K562 (cell line): Measurements from ENCODE around the gene CD52. TPM values are rescaled to one million over a fixed set of nuclear protein-coding genes. Genes with fewer than 3 reads are reported as not detected.

Experiments used
- ATAC-seq: fragments of 200-7000 bp; cut with Tn5 transposase; 3 replicates; pipeline ENCODE4 v1.9.1; 2020; ENCODE audit warnings: moderate library complexity
- BruUV-seq: library from RNA; stranded (reverse); fragments of 400-500 nt; replicated peaks from 2 replicates; lab custom pipeline; 2021; lab: Mats Ljungman, UMichigan
- CTCF ChIA-PET: fragments of 300-600 bp; formaldehyde crosslinking; extraction: SDS; loops from one replicate; lab custom pipeline; 2021; ENCODE audit warnings: low intra/inter-chr PET ratio; lab: Yijun Ruan, JAX
- POLR2A ChIA-PET: fragments of 300-600, 350-650 bp; sonication (Branson Sonifier 250); formaldehyde crosslinking; extraction: SDS; loops from one replicate; lab custom pipeline; 2021; ENCODE audit warnings: antibody characterized with exemption, inconsistent platforms; lab: Yijun Ruan, JAX
- DNase-seq, 4 experiments: peaks; one replicate each; pipeline versions ENCODE4 v3.0.0 to v3.0.0-alpha.2; 2011 to 2018; ENCODE audit warnings: low spot score in 3 of 4, mixed read lengths in 3 of 4; ENCODE audit errors: extremely low read depth in 1 of 4
- FAIRE-seq: peaks from 2 replicates; lab custom pipeline; 2011; peaks lifted over from hg19 to GRCh38; lab: Jason Lieb, UNC
- H2AFZ ChIP-seq: 2 replicates; pipeline ENCODE4 v1.6.0; 2011; ENCODE audit warnings: low read depth, low read length, control low read depth, inconsistent platforms
- H3K27ac ChIP-seq: fragments of 200-600 bp; 3 replicates; pipeline ENCODE4 v1.8.0; 2011; ENCODE audit warnings: low read depth, mild to moderate bottlenecking, control low read depth, inconsistent platforms, low read length, moderate library complexity, mixed read lengths; ENCODE audit errors: extremely low read depth
- H3K27me3 ChIP-seq, 2 experiments: fragments of 300-600 bp in 1 of 2; 2 replicates in 1 of 2; 3 replicates in 1 of 2; pipeline versions ENCODE4 v1.6.0 to v1.8.0; 2011; ENCODE audit warnings: inconsistent platforms in 2 of 2, low read length in 2 of 2, mild to moderate bottlenecking in 1 of 2, mixed read lengths in 1 of 2, moderate library complexity in 1 of 2; ENCODE audit not compliant: control insufficient read depth in 2 of 2, insufficient read depth in 2 of 2
- H3K36me3 ChIP-seq: fragments of 300-600 bp; 3 replicates; pipeline ENCODE4 v1.8.0; 2011; ENCODE audit warnings: mild to moderate bottlenecking, low read length, inconsistent platforms; ENCODE audit not compliant: control insufficient read depth, insufficient read depth
- H3K4me1 ChIP-seq, 2 experiments: fragments of 200-600 bp in 1 of 2; replicated peaks in 1 of 2; 2 replicates in 1 of 2; 3 replicates in 1 of 2; pipeline versions ENCODE4 v1.5.1 to v1.8.0; 2011; ENCODE audit warnings: inconsistent platforms in 2 of 2, low read length in 2 of 2, mild to moderate bottlenecking in 1 of 2, mixed read lengths in 1 of 2, moderate library complexity in 1 of 2; ENCODE audit not compliant: control insufficient read depth in 2 of 2, insufficient read depth in 2 of 2
- H3K4me2 ChIP-seq: 2 replicates; pipeline ENCODE4 v1.6.1; 2011; ENCODE audit warnings: low read length, control low read depth, inconsistent platforms, mixed read lengths; ENCODE audit not compliant: insufficient read depth
- H3K4me3 ChIP-seq: fragments of 200-600 bp; sonication (generic), shearing (Covaris generic); 2 replicates; pipeline ENCODE4 v1.5.1; 2016; ENCODE audit warnings: control low read depth, inconsistent platforms
- H3K79me2 ChIP-seq: fragments of 200-600 bp; 3 replicates; pipeline ENCODE4 v1.8.0; 2011; ENCODE audit warnings: low read length, inconsistent platforms; ENCODE audit not compliant: control insufficient read depth, insufficient read depth
- H3K9ac ChIP-seq, 2 experiments: 2 replicates each; pipeline versions ENCODE4 v1.6.0 to v1.6.1; 2011; ENCODE audit warnings: low read depth in 2 of 2, low read length in 2 of 2, control low read depth in 1 of 2, inconsistent platforms in 1 of 2, mild to moderate bottlenecking in 1 of 2, mixed read lengths in 1 of 2; ENCODE audit not compliant: insufficient read depth in 1 of 2
- H3K9me1 ChIP-seq: one replicate; pipeline ENCODE4 v1.6.0; 2011; ENCODE audit warnings: inconsistent platforms, mild to moderate bottlenecking, low read length, moderate library complexity; ENCODE audit not compliant: control insufficient read depth, insufficient read depth
- H3K9me3 ChIP-seq: replicated peaks from 2 replicates; pipeline ENCODE4 v1.5.1; 2011; ENCODE audit warnings: low read depth, low read length, inconsistent platforms; ENCODE audit not compliant: control insufficient read depth, insufficient read depth
- H4K20me1 ChIP-seq: replicated peaks from 2 replicates; pipeline ENCODE4 v1.6.1; 2011; ENCODE audit warnings: low read length, inconsistent platforms, mixed read lengths; ENCODE audit not compliant: control insufficient read depth, insufficient read depth
- MCM7 ChIP-seq, 2 experiments: fragments of 450-650 bp; IDR thresholded peaks; 2 replicates each; pipeline ENCODE4 v1.6.1; 2016 to 2018
- RBM34 ChIP-seq: fragments of 200-400 bp; formaldehyde crosslinking; IDR thresholded peaks from 2 replicates; pipeline ENCODE4 v1.6.1; 2018; ENCODE audit warnings: low read length, borderline replicate concordance; ENCODE audit not compliant: insufficient read depth
- TFAM ChIP-seq: fragments of 250-450 bp; sonication (Bioruptor Pico); conservative IDR thresholded peaks from 2 replicates; pipeline ENCODE4 v1.5.0; 2021; ENCODE audit warnings: mild to moderate bottlenecking, moderate library complexity
- TGIF2 ChIP-seq: sonication (generic); formaldehyde crosslinking; IDR thresholded peaks from 2 replicates; pipeline ENCODE4 v1.8.1; 2022; ENCODE audit warnings: mild to moderate bottlenecking, missing genetic modification reagents, moderate library complexity
- ZNF75A ChIP-seq: fragments of 450-650 bp; formaldehyde crosslinking; IDR thresholded peaks from 2 replicates; pipeline ENCODE4 v1.4.0; 2020; ENCODE audit warnings: mild to moderate bottlenecking
- WGBS: fragments of 100-300 bp; shearing (Covaris generic); methylation state at CpG from one replicate; pipeline ENCODE4 v1.1.6; 2016; ENCODE audit warnings: low coverage, mixed read lengths; ENCODE audit not compliant: insufficient coverage; ENCODE audit errors: missing lambda C conversion rate; 5-methylcytosine and 5-hydroxymethylcytosine counted together
- in situ Hi-C: fragments of 300-500 bp; cut with MboI; formaldehyde crosslinking; loops from 4 replicates; pipeline ENCODE4 v1.15.0; 2018; ENCODE audit warnings: inconsistent platforms, mixed read lengths
- intact Hi-C: fragments of 100-400 bp; cut with micrococcal nuclease; formaldehyde crosslinking; loops from 2 replicates; pipeline ENCODE4 v1.14.2; 2022
- polyA plus RNA-seq, 8 experiments: library from polyadenylated mRNA; depleted of rRNA in 4 of 8; stranded (reverse) in 5 of 8; unstranded in 3 of 8; fragments of >200 nt; fragmentation: Nextera tagmentation in 2 of 8; fragmentation: Illumina TruSeq in 1 of 8; extraction: Ambion mirVana in 2 of 8; extraction: Trizol in 1 of 8; gene quantifications; 2 replicates each; pipeline versions ENCODE4 v1.2.1 to v1.2.3, GENCODE V29; 2011 to 2014; ENCODE audit warnings: inconsistent platforms in 1 of 8, missing spikeins in 1 of 8
- total RNA-seq, 7 experiments: library from RNA; depleted of rRNA in 6 of 7; stranded (reverse); fragments of >200 nt in 6 of 7; fragmentation: Illumina TruSeq in 2 of 7; extraction: Trizol in 2 of 7; gene quantifications; 2 replicates each; pipeline versions ENCODE4 v1.2.1 to v1.2.3, GENCODE V29; 2011 to 2021; ENCODE audit warnings: low replicate concordance in 1 of 7
- TF ChIP-seq, protein P1 (sequence below): sonication (generic); formaldehyde crosslinking; IDR thresholded peaks from 2 replicates; pipeline ENCODE4 v1.8.0; 2022; ENCODE audit warnings: mild to moderate bottlenecking, missing genetic modification reagents

The CD52 gene
- total and polyA plus RNA-seq, 9 of the 15 experiments (the other 6 are each of a cell fraction or from before 2014, with no cell fraction given) = 34.9 to 488 (median 173) TPM

- TF ChIP-seq, protein P1, sequence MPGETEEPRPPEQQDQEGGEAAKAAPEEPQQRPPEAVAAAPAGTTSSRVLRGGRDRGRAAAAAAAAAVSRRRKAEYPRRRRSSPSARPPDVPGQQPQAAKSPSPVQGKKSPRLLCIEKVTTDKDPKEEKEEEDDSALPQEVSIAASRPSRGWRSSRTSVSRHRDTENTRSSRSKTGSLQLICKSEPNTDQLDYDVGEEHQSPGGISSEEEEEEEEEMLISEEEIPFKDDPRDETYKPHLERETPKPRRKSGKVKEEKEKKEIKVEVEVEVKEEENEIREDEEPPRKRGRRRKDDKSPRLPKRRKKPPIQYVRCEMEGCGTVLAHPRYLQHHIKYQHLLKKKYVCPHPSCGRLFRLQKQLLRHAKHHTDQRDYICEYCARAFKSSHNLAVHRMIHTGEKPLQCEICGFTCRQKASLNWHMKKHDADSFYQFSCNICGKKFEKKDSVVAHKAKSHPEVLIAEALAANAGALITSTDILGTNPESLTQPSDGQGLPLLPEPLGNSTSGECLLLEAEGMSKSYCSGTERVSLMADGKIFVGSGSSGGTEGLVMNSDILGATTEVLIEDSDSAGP = no peak
- no peak for TF ChIP-seq ZNF75A (CRISPR knock-in tag)
- no peak for TF ChIP-seq RBM34
- TF ChIP-seq TFAM (CRISPR knock-in tag) = no peak
Measured at GRCh38 chr1:26358411-26359384, 40.9 kb downstream of the CD52 start (continued).

- ATAC-seq = no peak
- H2AFZ ChIP-seq = no peak overlapping the region
- no peaks in the 10 kb centered on the region for H3K36me3 ChIP-seq
- peaks cover 6 to 40% of the 10 kb centered on the region in 2 experiments; a peak in 4 of 5 replicates for H3K4me1 ChIP-seq
- no peaks in the 10 kb centered on the region for H4K20me1 ChIP-seq
- H3K9me3 ChIP-seq = no peaks in the 10 kb centered on the region
- no peak for DNase-seq
- BruUV-seq = no TSS peak
- H3K9me1 ChIP-seq = no peaks in the 10 kb centered on the region
- H3K4me3 ChIP-seq = no peak overlapping the region
- no peaks in the 10 kb centered on the region for H3K79me2 ChIP-seq
- in situ Hi-C loops = no loop called here
- peak overlapping the region in 1 of 2 experiments; percentile 21; a peak in 1 of 4 replicates for H3K9ac ChIP-seq
- no peaks in the 10 kb centered on the region; a peak in 1 of 5 replicates for H3K27me3 ChIP-seq
- intact Hi-C loops = no loop called here
- TF ChIP-seq TGIF2 (CRISPR knock-in tag) (0 out of 2 replicates have a peak, but pooled peaks have one; percentile 51), MCM7 (IDR thresholded peaks at IDR 0.05) (no peak)
- TF ChIP-seq, all 486 proteins: peak for 1
- Histone ChIP-seq H3K4me2 (no peak overlapping the region), H3K27ac (no peak overlapping the region)
- FAIRE-seq = no peak
- 73% methylated on average over 55 of the region's 67 CpGs for WGBS
- ChIA-PET POLR2A (interaction anchor here (0.6 to 0.9 kb wide), 3 partner anchors 8 to 266 kb away, joined by 3 to 4 read pairs (median 4); no protein-coding TSS in a partner anchor), CTCF (interaction anchor here (0.7 kb wide), 1 partner anchor 255 kb away, joined by 3 read pairs; no protein-coding TSS in a partner anchor)
Measured at GRCh38 chr1:26359981-26360806, 42.4 kb downstream of the CD52 start.
